GM18519 (cell line): Measurements from ENCODE around the gene MST1.

Experiments
- ATAC-seq: cut with Tn5 transposase; IDR thresholded peaks from one replicate; pipeline ENCODE4 v1.9.1; 2021; ENCODE audit warnings: mild to moderate bottlenecking, moderate library complexity; ENCODE audit not compliant: unreplicated experiment, low FRiP score

The MST1 gene

GRCh38 chr3:49689046-49689907 lies at the start of gene MST1, which contains the start of gene RNF123:
MST1 (minus strand) TSS chr3:49689474; CDS start chr3:49688691, 783 bp downstream.
RNF123 (plus strand) TSS chr3:49689557; CDS start chr3:49691166, 1,609 bp downstream.
- ATAC-seq = no peak

DNA sequence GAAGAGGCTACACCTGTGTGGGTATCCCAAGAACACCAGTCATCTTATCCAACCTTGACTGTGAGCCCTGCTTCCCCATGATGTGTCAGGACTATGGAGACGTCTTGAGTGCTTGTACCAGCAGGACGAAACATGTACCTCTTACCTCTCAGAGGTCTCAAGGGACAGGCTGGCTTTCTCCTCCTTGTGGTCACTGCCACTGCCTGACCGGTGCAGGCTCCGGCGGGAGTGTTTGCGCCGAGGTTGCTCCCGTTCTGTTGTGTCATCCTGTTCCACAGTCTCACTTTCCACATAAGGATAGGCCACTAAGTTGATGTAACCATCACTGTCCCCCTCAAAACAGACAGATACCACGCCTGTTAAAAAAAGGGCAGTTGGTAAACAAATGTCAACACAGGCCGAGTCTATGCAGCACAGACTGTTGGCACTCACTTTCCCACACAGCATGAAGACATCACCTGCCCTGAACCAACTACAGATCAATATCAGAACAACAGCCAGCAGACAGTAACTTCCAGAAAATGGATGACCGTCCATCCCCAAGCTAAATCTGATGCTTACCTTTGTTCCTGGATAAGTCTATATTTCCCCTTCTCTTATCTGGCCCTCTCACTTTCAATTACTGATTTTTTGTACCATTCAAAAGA lies 48.9 kb upstream of the MST1 start:
- no peak for ATAC-seq

- ATAC-seq = no peak
Observed at GRCh38 chr3:49734752-49735151, 45.5 kb upstream of the MST1 start.

- no peak for ATAC-seq
Observed at GRCh38 chr3:49733551-49733950, 44.3 kb upstream of the MST1 start.

GRCh38 chr3:49732597-49732996 lies 43.3 kb upstream of the MST1 start:
- no peak for ATAC-seq

DNA sequence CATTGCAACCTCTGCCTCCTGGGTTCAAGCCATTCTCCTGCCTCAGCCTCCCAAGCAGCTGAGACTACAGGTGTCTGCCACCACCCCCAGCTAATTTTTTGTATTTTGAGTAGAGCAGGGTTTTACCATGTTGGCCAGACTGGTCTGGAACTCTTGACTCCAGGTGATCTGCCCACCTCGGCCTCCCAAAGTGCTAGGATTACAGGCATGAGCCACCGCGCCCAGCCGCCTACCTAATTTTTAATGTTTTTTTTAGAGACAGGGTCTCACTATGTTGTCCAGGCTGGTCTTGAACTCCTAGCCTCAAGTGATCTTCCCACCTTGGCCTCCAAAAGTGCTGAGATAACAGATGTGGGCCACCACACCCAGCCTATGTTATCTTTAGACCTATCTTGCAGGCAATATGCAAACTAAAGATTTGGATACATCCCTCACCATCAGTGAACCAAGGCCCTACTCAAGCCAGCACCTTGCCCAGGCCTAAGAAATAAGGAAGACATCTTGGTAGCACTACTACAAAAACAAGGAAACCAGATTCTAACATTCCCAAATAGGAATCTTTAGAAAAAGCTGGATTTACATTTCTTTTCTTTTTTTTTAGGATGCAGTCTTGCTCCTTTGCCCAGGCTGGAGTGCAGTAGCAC lies 40.8 kb upstream of the MST1 start:
- ATAC-seq = no peak

DNA sequence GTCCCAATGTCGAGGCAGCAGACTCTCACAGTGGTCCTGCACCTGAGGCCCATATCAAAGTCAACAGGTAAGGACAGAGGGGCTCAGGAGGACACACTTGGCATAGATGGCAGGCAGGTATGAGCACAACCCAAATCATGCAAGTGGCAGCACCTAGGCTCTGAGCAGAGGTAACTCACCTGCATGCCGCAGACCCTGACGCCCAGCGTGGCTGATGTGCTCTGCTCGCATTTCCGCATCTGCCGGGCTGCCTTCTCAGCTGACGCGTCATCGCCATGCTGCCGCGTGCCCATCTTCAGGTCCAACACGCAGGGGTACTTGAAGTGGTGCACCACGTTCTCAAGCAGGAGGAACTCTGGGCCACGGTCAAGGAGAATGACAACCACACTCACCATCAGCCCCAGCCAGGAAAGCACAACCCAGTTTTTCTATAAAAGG lies 38.7 kb upstream of the MST1 start:
- no peak for ATAC-seq

GRCh38 chr3:49727154-49727923 lies 38.1 kb upstream of the MST1 start:
- ATAC-seq = no peak

DNA sequence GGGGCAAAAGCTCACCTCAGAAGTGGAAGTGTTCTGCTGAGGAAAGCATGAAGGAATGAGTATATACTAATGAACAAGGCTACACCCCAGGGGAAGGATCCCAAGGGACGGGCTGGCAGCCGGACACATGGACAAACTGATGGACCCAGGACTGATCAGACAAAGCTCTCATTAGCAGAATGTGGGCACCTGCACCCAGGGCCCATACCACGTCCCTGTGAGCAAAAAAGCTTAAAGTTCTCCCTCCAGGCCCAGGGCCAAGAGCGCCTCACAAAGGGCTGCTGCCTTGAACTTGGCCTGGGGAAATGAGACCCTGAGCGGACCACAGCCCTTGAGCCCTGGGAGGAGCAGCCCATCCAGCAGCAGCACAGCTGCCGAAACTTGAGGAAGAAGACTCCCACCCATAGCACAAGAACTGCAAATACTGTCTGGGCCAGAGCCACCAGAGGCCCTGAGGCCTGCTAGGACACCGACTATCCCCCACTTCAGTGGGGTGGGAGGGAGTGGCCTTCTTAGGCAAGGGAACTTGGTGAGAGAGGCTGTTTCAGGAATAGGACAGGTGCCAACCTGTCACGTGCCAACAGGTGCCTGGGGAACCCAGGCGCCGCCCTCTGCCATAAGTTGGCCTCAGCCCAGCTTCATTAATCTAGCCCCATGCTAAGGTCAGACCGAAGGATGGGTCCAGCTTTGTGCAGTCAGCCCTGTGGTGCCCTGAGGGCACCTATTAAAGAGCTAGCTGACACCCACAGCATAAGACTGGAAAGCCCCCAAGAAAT lies 36.8 kb upstream of the MST1 start:
- ATAC-seq = no peak

DNA sequence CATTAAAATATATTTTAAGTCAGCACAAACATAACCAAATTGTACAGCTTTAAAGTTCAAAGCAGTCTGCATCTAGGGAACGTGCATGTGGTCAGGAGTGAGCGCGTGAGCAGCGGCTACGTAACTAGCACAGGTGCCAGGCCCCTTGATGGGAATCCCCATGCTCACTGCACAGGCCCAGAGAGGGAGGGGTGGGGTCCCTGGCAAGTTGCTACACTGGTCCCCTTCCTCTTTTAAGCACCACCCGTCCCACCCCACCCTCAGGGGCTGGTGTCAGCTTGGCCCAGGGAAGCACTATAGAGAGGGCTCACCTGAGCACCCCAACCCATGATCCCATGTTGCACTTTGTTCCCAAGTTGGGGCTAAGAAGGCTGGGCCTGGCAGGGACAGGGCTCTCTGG lies 35.3 kb upstream of the MST1 start:
- ATAC-seq = no peak

- peak; percentile 65 for ATAC-seq
Observed at GRCh38 chr3:49723628-49724551, 34.6 kb upstream of the MST1 start, which contains the start of gene GMPPB. GMPPB (minus strand) TSS chr3:49723951; CDS start chr3:49723726, 225 bp downstream.

DNA sequence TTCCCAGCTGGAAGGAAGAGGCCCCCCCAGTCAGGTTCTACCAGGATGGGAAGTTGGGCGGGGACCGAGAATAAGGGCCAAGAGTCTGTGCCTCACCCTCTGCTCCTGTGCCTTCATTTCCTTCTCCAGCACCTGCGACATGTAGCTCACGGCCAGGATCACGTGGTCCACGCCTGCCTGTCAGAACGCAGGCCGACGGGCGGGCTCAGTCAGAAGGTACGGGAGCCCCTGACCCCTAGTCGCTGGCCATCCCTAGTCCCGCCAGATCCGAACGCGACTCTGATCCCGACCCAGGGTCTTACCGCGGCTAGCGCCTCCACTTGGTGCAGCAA lies 34.0 kb upstream of the MST1 start:
- no peak for ATAC-seq

- ATAC-seq = no peak
Observed at GRCh38 chr3:49722896-49723295, 33.6 kb upstream of the MST1 start.

DNA sequence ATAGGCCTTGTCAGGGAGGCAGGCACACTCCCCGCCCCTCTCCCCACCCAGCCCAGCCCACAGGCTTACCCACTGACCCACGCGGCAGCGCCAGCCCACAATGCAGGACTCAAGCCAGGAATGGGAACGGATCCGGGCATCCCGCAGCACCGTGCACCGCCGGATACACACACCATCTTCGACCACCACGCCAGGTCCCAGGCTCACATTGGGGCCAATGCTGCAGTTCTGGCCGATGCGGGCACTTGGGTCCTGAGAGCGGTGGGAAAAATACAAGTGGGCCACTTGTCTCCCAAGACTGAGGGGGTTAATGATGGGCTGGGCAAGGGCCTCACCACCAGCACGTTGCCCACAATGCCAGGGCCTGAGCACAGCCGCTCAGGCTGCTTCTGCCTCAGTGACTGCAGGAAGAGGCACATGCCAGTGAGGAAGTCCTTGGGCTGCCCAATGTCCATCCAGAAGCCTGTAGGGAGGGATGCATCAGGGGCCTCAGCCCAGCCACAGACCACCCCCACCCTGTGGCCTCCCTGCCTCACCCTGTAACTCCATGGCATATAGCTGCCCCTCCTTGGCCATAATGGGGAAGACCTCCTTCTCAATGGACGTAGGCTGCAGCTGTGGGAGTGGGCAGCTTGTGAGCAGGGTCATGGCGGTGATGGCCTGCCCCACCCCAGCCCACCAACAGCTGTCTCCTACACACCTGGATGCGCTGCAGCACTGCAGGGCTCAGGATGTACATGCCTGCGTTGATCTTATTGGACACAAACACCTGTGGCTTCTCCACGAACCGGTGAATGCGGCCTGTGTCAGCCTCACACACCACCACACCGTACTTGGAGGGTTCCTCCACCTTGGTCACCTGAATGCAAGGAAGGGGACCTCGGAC lies 32.9 kb upstream of the MST1 start:
- ATAC-seq = no peak

DNA sequence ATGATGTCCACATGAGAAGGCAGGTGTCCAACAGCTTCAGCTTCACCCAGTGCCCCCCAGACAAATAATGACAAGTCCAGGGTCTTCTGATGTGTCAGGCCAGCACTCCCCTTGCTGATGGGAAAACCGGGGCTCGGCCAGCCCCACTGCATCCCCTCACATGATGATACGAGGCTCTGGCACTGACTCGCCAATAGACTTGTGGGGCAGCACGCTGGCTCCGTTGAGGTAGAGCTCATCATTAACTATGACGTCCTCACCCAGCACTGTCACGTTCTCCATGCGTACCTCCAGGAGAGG lies 32.3 kb upstream of the MST1 start:
- ATAC-seq = no peak

DNA sequence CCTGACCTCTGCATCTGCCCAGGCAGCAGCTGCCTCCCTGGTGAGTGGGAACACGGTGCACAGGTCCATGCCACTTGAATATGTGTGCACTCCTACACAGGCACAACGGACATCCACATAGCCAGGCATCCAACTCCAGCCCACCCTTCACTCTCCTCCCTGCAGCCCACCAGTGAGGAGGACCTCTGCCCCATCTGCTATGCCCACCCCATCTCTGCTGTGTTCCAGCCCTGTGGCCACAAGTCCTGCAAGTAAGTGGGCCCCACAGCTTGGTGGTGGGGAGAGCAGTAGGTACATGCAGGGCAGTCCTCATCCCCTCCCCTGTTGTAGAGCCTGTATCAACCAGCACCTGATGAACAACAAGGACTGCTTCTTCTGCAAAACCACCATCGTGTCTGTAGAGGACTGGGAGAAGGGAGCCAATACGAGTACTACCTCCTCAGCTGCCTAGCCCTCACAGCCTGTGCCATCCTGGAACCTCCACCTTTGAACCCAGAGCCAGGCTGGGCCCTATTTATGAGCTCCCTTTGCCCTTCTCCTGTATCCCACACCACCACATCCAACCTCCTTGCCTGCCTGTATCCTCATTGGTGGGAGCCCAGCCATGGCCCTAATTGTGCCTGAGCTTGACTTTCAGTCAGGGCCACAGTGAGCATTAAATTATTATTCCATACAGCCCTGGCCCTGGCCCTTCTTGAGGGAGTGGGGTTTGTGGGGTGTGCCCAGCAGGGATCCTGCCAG lies 31.8 kb upstream of the MST1 start:
- ATAC-seq = no peak

DNA sequence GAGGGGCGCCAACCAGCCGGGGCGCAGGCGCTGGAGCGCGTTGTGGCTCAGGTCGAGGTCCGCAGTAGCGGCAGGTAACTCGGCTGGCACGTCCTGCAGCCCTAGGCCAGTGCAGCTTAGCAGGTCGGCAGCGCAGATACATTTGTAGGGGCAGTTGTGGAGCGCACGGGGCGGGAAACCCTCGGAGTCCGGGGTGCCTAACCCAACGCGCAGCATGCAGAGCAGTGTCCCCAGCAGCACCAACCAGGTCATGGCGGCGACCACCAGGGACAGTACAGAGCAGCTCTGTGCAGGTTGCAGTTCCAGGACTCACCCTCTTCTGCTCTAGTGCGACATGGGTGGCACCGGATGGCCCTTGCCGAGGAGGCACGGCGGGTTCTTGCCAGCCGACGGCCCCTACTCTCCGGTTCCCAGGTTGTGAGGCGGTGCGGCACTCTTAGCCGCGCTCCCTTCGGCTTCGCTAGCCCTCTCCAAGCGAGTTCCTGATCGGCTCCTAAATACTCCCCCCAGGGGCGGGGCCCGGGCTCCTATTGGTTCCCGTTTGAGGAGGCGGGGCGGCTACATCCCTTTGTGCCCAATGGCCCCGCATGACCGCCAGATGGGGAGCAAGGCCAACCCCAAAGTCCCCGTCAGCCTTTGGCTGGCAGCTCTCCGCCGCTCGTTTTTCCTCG lies 30.1 kb upstream of the MST1 start, which contains the start of gene AMIGO3:
TSS of gene AMIGO3 (minus strand) at position 471 of the 671 bp plus-strand sequence. CDS start at position 252, 219 bp downstream.
- no peak for ATAC-seq
